Peyer's patch (tissue), 4 donors: ENCODE measurements around the gene KDR. TPM values are rescaled to one million over a fixed set of nuclear protein-coding genes. Genes with fewer than 3 reads are reported as not detected.

Experiments used
- DNase-seq, 3 donors: peaks; one replicate each; pipeline ENCODE4 v3.0.0-alpha.2; 2017 to 2019
- H3K27ac ChIP-seq, 4 donors: fragments of 200-600 bp; sonication (generic); one replicate each; pipeline ENCODE4 v1.5.1; 2016 to 2019
- H3K27me3 ChIP-seq, 2 donors: fragments of 200-600 bp; sonication (generic); one replicate each; pipeline ENCODE4 v1.5.1; 2019
- H3K36me3 ChIP-seq, 3 donors: fragments of 200-600 bp; sonication (generic); one replicate each; pipeline ENCODE4 v1.5.1; 2016 to 2019
- H3K4me1 ChIP-seq, 4 donors: fragments of 200-600 bp; sonication (generic); one replicate each; pipeline ENCODE4 v1.5.1; 2016 to 2019
- H3K4me3 ChIP-seq, 4 donors: fragments of 200-600 bp; sonication (generic); 1 replicate in 3 of 4; 2 replicates in 1 of 4; pipeline ENCODE4 v1.5.1; 2016 to 2019; ENCODE audit warnings: mild to moderate bottlenecking in 1 of 4
- H3K9me3 ChIP-seq, 4 donors: fragments of 200-600 bp; sonication (generic); one replicate each; pipeline ENCODE4 v1.5.1; 2016 to 2019; ENCODE audit warnings: mild to moderate bottlenecking in 1 of 4
- POLR2A ChIP-seq, 2 donors: fragments of 450-650 bp; IDR thresholded peaks; one replicate each; pipeline ENCODE4 v1.5.1; 2017; ENCODE audit warnings: antibody characterized with exemption in 2 of 2, mild to moderate bottlenecking in 2 of 2, moderate library complexity in 2 of 2
- small RNA-seq, 2 donors: library from RNA; depleted of rRNA; stranded (forward); fragments of <200 nt; gene quantifications; one replicate each; pipeline ENCODE3, GENCODE V24; 2016
- total RNA-seq, 4 donors: library from RNA; depleted of rRNA; stranded (reverse); fragments of >200 nt; gene quantifications; one replicate each; pipeline ENCODE4 v1.1.0, GENCODE V29; 2016
- TF ChIP-seq, protein P1 (sequence below), 6 experiments: fragments of 450-650 bp in 4 of 6; fragments of 200-600 bp in 2 of 6; sonication (generic) in 1 of 6; IDR thresholded peaks; one replicate each; pipeline ENCODE4 v1.5.1; 2017 to 2019; ENCODE audit warnings: antibody characterized with exemption in 6 of 6, mild to moderate bottlenecking in 3 of 6, moderate library complexity in 1 of 6

The KDR gene
- total RNA-seq, 4 donors from 2014 or later: 5.2 to 24.8 (median 6.2) TPM

DNA sequence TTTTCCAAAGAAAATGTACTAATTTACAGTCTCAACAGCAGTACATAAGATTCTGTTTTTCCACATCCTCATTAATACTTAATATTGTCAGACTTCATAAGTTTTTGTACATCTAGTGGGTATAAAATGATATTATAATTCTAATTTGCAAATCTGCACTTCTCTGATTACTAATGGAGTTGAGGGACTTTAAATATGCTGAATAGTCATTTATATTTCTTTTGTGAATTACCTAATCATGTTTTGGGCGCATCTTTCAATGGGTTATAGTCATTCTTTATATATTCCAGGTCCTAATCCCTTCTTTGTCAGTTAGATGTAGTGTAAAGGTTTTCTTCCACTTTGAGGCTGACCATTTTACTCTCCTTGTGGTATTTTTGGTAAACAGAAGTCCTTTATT lies 96.1 kb downstream of the KDR start:
- TF ChIP-seq, protein P1, sequence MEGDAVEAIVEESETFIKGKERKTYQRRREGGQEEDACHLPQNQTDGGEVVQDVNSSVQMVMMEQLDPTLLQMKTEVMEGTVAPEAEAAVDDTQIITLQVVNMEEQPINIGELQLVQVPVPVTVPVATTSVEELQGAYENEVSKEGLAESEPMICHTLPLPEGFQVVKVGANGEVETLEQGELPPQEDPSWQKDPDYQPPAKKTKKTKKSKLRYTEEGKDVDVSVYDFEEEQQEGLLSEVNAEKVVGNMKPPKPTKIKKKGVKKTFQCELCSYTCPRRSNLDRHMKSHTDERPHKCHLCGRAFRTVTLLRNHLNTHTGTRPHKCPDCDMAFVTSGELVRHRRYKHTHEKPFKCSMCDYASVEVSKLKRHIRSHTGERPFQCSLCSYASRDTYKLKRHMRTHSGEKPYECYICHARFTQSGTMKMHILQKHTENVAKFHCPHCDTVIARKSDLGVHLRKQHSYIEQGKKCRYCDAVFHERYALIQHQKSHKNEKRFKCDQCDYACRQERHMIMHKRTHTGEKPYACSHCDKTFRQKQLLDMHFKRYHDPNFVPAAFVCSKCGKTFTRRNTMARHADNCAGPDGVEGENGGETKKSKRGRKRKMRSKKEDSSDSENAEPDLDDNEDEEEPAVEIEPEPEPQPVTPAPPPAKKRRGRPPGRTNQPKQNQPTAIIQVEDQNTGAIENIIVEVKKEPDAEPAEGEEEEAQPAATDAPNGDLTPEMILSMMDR (IDR thresholded peaks at IDR 0.05): no peak
- TF ChIP-seq POLR2A (IDR thresholded peaks at IDR 0.05): no peak
- no peak overlapping the region for H3K4me3 ChIP-seq
- H3K9me3 ChIP-seq: no peaks in the 10 kb centered on the region
- no peaks in the 10 kb centered on the region for H3K36me3 ChIP-seq
- H3K4me1 ChIP-seq: no peaks in the 10 kb centered on the region
- no peak for DNase-seq
- H3K27me3 ChIP-seq: no peaks in the 10 kb centered on the region
- no peak overlapping the region for H3K27ac ChIP-seq

Small RNA genes lying within 50 kb of the gene (small RNA-seq; reads per million reads assigned to genes)
- gene RN7SL424P: 0 to 0.06 reads per million in 2 donors
- gene RNU6-410P: 0 reads per million in 2 donors

Other genes starting within 250 kb of the KDR start
- gene SRD5A3, start 220.6 kb upstream of the KDR start, total RNA-seq: 10 to 100 TPM in 2 of 4 donors, 1 to 10 TPM in 2; 1.7 to 19.6 (median 9.4) TPM